ENCODE measurements around the gene ADSS1. TPM values are rescaled to one million over a fixed set of nuclear protein-coding genes. Genes with fewer than 3 reads are reported as not detected.

The ADSS1 gene
- total RNA-seq, 4 donors from 2014 or later = 3.4 to 11.4 (median 8.4) TPM

GRCh38 chr14:104734051-104734587 is 10.1 kb downstream of the ADSS1 start:
- Histone ChIP-seq H3K27ac (peak overlapping the region in 3 of 4 donors; percentile 78 to 80 (median 79)), H3K9me3 (no peaks in the 10 kb centered on the region), H3K4me1 (peaks cover 29 to 67% (median 48%) of the 10 kb centered on the region in 3 donors), H3K4me3 (no peak overlapping the region), H3K36me3 (no peaks in the 10 kb centered on the region), H3K27me3 (no peaks in the 10 kb centered on the region)
- intact Hi-C loops (cut with DNase I) = no loop called here
- WGBS, 2 donors = 80% methylated on average over 3 of the region's 6 CpGs
- DNase-seq = no peak
- no peak for TF ChIP-seq POLR2A (IDR thresholded peaks at IDR 0.05)
- no peak for TF ChIP-seq CTCF (IDR thresholded peaks at IDR 0.05)

- H3K36me3 ChIP-seq = peaks cover 0 to 2% (median 0%) of the 10 kb centered on the region in 3 donors
- peaks cover 29 to 67% (median 48%) of the 10 kb centered on the region in 3 donors for H3K4me1 ChIP-seq
- H3K9me3 ChIP-seq = no peaks in the 10 kb centered on the region
- 80 to 100% methylated on average over 2 of the region's 9 CpGs for WGBS, 2 donors
- peak overlapping the region in 2 of 4 donors; percentile 86 to 92 for H3K27ac ChIP-seq
- TF ChIP-seq POLR2A (IDR thresholded peaks at IDR 0.05) (no peak), CTCF (IDR thresholded peaks at IDR 0.05) (no peak)
- no peaks in the 10 kb centered on the region for H3K27me3 ChIP-seq
- DNase-seq = no peak
- no peak overlapping the region for H3K4me3 ChIP-seq
- intact Hi-C loops (cut with DNase I) = no loop called here
Measured at GRCh38 chr14:104734601-104734990, 10.6 kb downstream of the ADSS1 start.

GRCh38 chr14:104734991-104735779 is 11.2 kb downstream of the ADSS1 start:
- Histone ChIP-seq H3K4me3 (no peak overlapping the region), H3K9me3 (no peaks in the 10 kb centered on the region), H3K4me1 (peaks cover 29 to 67% (median 48%) of the 10 kb centered on the region in 3 donors), H3K36me3 (peaks cover 0 to 8% (median 0%) of the 10 kb centered on the region in 3 donors), H3K27me3 (no peaks in the 10 kb centered on the region), H3K27ac (peak overlapping the region; percentile 51 to 92 (median 83))
- no peak for DNase-seq
- no peak for TF ChIP-seq CTCF (IDR thresholded peaks at IDR 0.05)
- no peak for TF ChIP-seq POLR2A (IDR thresholded peaks at IDR 0.05)
- WGBS, 2 donors = 99 to 100% methylated on average over 1 to 8 of the region's 31 CpGs
- intact Hi-C loops (cut with DNase I) = no loop called here

GRCh38 chr14:104735830-104736642 is 12.0 kb downstream of the ADSS1 start:
- H3K4me3 ChIP-seq = no peak overlapping the region
- peaks cover 0 to 16% (median 0%) of the 10 kb centered on the region in 3 donors for H3K36me3 ChIP-seq
- intact Hi-C loops (cut with DNase I) = no loop called here
- peak overlapping the region; percentile 51 to 92 (median 83) for H3K27ac ChIP-seq
- H3K9me3 ChIP-seq = no peaks in the 10 kb centered on the region
- 13 to 17% methylated on average over 7 to 9 of the region's 26 CpGs for WGBS, 2 donors
- TF ChIP-seq CTCF (IDR thresholded peaks at IDR 0.05) = no peak
- no peak for TF ChIP-seq POLR2A (IDR thresholded peaks at IDR 0.05)
- H3K27me3 ChIP-seq = no peaks in the 10 kb centered on the region
- peaks cover 29 to 67% (median 48%) of the 10 kb centered on the region in 3 donors for H3K4me1 ChIP-seq
- no peak for DNase-seq

All from esophagus squamous epithelium (tissue), 5 donors.